SK-N-SH (cell line): ENCODE results near the gene PXDN.

Source experiments
- CTCF ChIP-seq: fragments of 200-600 bp; sonication (generic); IDR thresholded peaks from 2 replicates; pipeline ENCODE4 v1.6.1; 2017; ENCODE audit warnings: antibody characterized with exemption, mild to moderate bottlenecking, moderate library complexity
- FOXM1 ChIP-seq: IDR thresholded peaks from 2 replicates; pipeline ENCODE4 v1.4.0; 2012; ENCODE audit warnings: low read depth, mild to moderate bottlenecking
- GATA2 ChIP-seq: sonication (generic); formaldehyde crosslinking; IDR thresholded peaks from 2 replicates; pipeline ENCODE4 v1.5.0; 2020; ENCODE audit warnings: mild to moderate bottlenecking, missing genetic modification reagents
- POLR2AphosphoS5 ChIP-seq: IDR thresholded peaks from 2 replicates; pipeline ENCODE4 v1.6.1; 2012; ENCODE audit warnings: low read depth, low read length
- USF2 ChIP-seq: fragments of 150-350 bp; IDR thresholded peaks from 2 replicates; pipeline ENCODE4 v1.6.1; 2017; ENCODE audit warnings: antibody characterized with exemption, low read length, low read depth, borderline replicate concordance
- ZBTB33 ChIP-seq: IDR thresholded peaks from 2 replicates; pipeline ENCODE4 v1.4.0; 2012; ENCODE audit warnings: low read depth, borderline replicate concordance

- TF ChIP-seq ZBTB33 (no peak), CTCF (peak; percentile 94), GATA2 (no peak), USF2 (no peak), FOXM1 (no peak), POLR2AphosphoS5 (no peak)
Measured at GRCh38 chr2:1769703-1770422, 25.5 kb upstream of the PXDN start.
